Muscle of back (tissue), 11 donors: ENCODE measurements around the gene STX4. TPM values are rescaled to one million over a fixed set of nuclear protein-coding genes. Genes with fewer than 3 reads are reported as not detected.
A peak's percentile ranks its signal among the peaks of the same experiment; 100 is the strongest.
"Not testable (repeated sequence)": the region's sequence is repeated elsewhere in the genome, so short reads cannot be mapped to it uniquely, and the experiment has no call there.

Experiments
- DNase-seq, 3 donors: peaks; one replicate each; pipeline versions ENCODE4 v3.0.0 to v3.0.0-alpha.2; 2013
- polyA plus RNA-seq, 10 donors: library from polyadenylated mRNA; unstranded; fragments of 120-200 nt; gene quantifications; one replicate each; pipeline ENCODE4 v1.2.1, GENCODE V29; 2013; ENCODE audit not compliant: insufficient read length in 10 of 10

STX4 gene
- polyA plus RNA-seq, 10 donors = 34.0 to 44.6 (median 38.1) TPM

GRCh38 chr16:31016018-31016417 lies 17.3 kb upstream of the STX4 start:
- DNase-seq = no peak

GRCh38 chr16:31017756-31018155 lies 15.6 kb upstream of the STX4 start:
- DNase-seq = not testable (repeated sequence)

GRCh38 chr16:31020536-31020935 lies 12.8 kb upstream of the STX4 start:
- DNase-seq = no peak

- no peak for DNase-seq
Measured at GRCh38 chr16:31022544-31023251, 10.7 kb upstream of the STX4 start.

- DNase-seq = no peak
Measured at GRCh38 chr16:31023252-31023602, 10.1 kb upstream of the STX4 start.

- DNase-seq = no peak
Measured at GRCh38 chr16:31023627-31024226, 9.6 kb upstream of the STX4 start.

- DNase-seq = no peak
Measured at GRCh38 chr16:31025339-31025738, 8.0 kb upstream of the STX4 start.

GRCh38 chr16:31029272-31029671 lies 4.1 kb upstream of the STX4 start:
- DNase-seq = no peak

GRCh38 chr16:31031276-31031675 lies 2.1 kb upstream of the STX4 start:
- DNase-seq = no peak

GRCh38 chr16:31033709-31034492 lies 543 bp downstream of the STX4 start:
- DNase-seq = peak; percentile 84 to 95 (median 92)

GRCh38 chr16:31036691-31037090 lies 3.3 kb downstream of the STX4 start:
- no peak for DNase-seq

- DNase-seq = no peak
Measured at GRCh38 chr16:31038993-31039392, 5.6 kb downstream of the STX4 start.

- no peak for DNase-seq
Measured at GRCh38 chr16:31042866-31043265, 9.5 kb downstream of the STX4 start.

- no peak for DNase-seq
Measured at GRCh38 chr16:31043352-31043751, 10.0 kb downstream of the STX4 start.

GRCh38 chr16:31043898-31044481 lies 10.6 kb downstream of the STX4 start:
- DNase-seq = no peak

- DNase-seq = peak in 1 of 3 donors; percentile 28
Measured at GRCh38 chr16:31050280-31051030, 17.1 kb downstream of the STX4 start.

- peak in 1 of 3 donors; percentile 68 for DNase-seq
Measured at GRCh38 chr16:31052114-31052513, 18.8 kb downstream of the STX4 start.

GRCh38 chr16:31055613-31056012 lies 22.3 kb downstream of the STX4 start:
- no peak for DNase-seq

- no peak for DNase-seq
Measured at GRCh38 chr16:31061126-31061812, 27.9 kb downstream of the STX4 start.

GRCh38 chr16:31061813-31062440 lies 28.6 kb downstream of the STX4 start:
- DNase-seq = no peak

GRCh38 chr16:31063495-31063842 lies 30.1 kb downstream of the STX4 start:
- DNase-seq = no peak
